ENCODE data around the gene RAB3D. TPM values are rescaled to one million over a fixed set of nuclear protein-coding genes. Genes with fewer than 3 reads are reported as not detected.

RAB3D gene
- total RNA-seq, 1 donor from 2014 or later, result 43.9 TPM

- H3K4me3 Mint-ChIP-seq (ENCODE audit: low read depth), result no peak overlapping the region
- no peaks in the 10 kb centered on the region for H3K9me3 Mint-ChIP-seq (ENCODE audit: low read depth)
- peaks cover 8% of the 10 kb centered on the region for H3K27me3 Mint-ChIP-seq
- H3K36me3 Mint-ChIP-seq (ENCODE audit: insufficient read depth), result peaks cover 3% of the 10 kb centered on the region
- TF ChIP-seq CTCF (IDR thresholded peaks at IDR 0.05; ENCODE audit: unreplicated experiment), result no peak
- H3K4me1 Mint-ChIP-seq (ENCODE audit: low read depth), result peaks cover 15% of the 10 kb centered on the region
- no peak for DNase-seq (ENCODE audit: low spot score, unreplicated experiment)
- peak overlapping the region; percentile 42 for H3K27ac Mint-ChIP-seq
These were observed 38.3 kb upstream of the RAB3D start for GRCh38 chr19:11377756-11378155.

- no peak overlapping the region for H3K27ac Mint-ChIP-seq
- no peaks in the 10 kb centered on the region for H3K9me3 Mint-ChIP-seq (ENCODE audit: low read depth)
- no peak for TF ChIP-seq CTCF (IDR thresholded peaks at IDR 0.05; ENCODE audit: unreplicated experiment)
- no peak overlapping the region for H3K4me3 Mint-ChIP-seq (ENCODE audit: low read depth)
- peaks cover 6% of the 10 kb centered on the region for H3K27me3 Mint-ChIP-seq
- H3K4me1 Mint-ChIP-seq (ENCODE audit: low read depth), result peaks cover 15% of the 10 kb centered on the region
- peaks cover 3% of the 10 kb centered on the region for H3K36me3 Mint-ChIP-seq (ENCODE audit: insufficient read depth)
- no peak for DNase-seq (ENCODE audit: low spot score, unreplicated experiment)
These were observed 37.8 kb upstream of the RAB3D start for GRCh38 chr19:11377237-11377636.

- TF ChIP-seq CTCF (IDR thresholded peaks at IDR 0.05; ENCODE audit: unreplicated experiment), result no peak
- Mint-ChIP-seq H3K27ac (no peak overlapping the region), H3K9me3 (ENCODE audit: low read depth) (no peaks in the 10 kb centered on the region), H3K4me3 (ENCODE audit: low read depth) (no peak overlapping the region), H3K27me3 (no peaks in the 10 kb centered on the region), H3K36me3 (ENCODE audit: insufficient read depth) (peaks cover 3% of the 10 kb centered on the region), H3K4me1 (ENCODE audit: low read depth) (peaks cover 7% of the 10 kb centered on the region)
- DNase-seq (ENCODE audit: low spot score, unreplicated experiment), result no peak
These were observed 35.9 kb upstream of the RAB3D start for GRCh38 chr19:11375143-11375948.

GRCh38 chr19:11374433-11375142 lies 35.1 kb upstream of the RAB3D start, which contains the start of gene SWSAP1:
SWSAP1 (plus strand) TSS chr19:11374666; CDS start chr19:11374681, 15 bp downstream.
- peaks cover 7% of the 10 kb centered on the region for H3K4me1 Mint-ChIP-seq (ENCODE audit: low read depth)
- no peaks in the 10 kb centered on the region for H3K27me3 Mint-ChIP-seq
- no peaks in the 10 kb centered on the region for H3K9me3 Mint-ChIP-seq (ENCODE audit: low read depth)
- no peak for TF ChIP-seq CTCF (IDR thresholded peaks at IDR 0.05; ENCODE audit: unreplicated experiment)
- peak; percentile 93 for DNase-seq (ENCODE audit: low spot score, unreplicated experiment)
- H3K27ac Mint-ChIP-seq, result no peak within 1 kb of the TSS
- peaks cover 3% of the 10 kb centered on the region for H3K36me3 Mint-ChIP-seq (ENCODE audit: insufficient read depth)
- H3K4me3 Mint-ChIP-seq (ENCODE audit: low read depth), result no peak within 1 kb of the TSS

GRCh38 chr19:11373885-11374432 lies 34.5 kb upstream of the RAB3D start:
- Mint-ChIP-seq H3K27me3 (no peaks in the 10 kb centered on the region), H3K4me3 (ENCODE audit: low read depth) (no peak overlapping the region), H3K4me1 (ENCODE audit: low read depth) (peaks cover 7% of the 10 kb centered on the region), H3K9me3 (ENCODE audit: low read depth) (no peaks in the 10 kb centered on the region), H3K36me3 (ENCODE audit: insufficient read depth) (peaks cover 3% of the 10 kb centered on the region), H3K27ac (no peak overlapping the region)
- DNase-seq (ENCODE audit: low spot score, unreplicated experiment), result no peak
- TF ChIP-seq CTCF (IDR thresholded peaks at IDR 0.05; ENCODE audit: unreplicated experiment), result no peak

Data from progenitor cell of endocrine pancreas (in vitro differentiated cells).